ENCODE measurements around the gene HIVEP2. TPM values are rescaled to one million over a fixed set of nuclear protein-coding genes. Genes with fewer than 3 reads are reported as not detected.

The HIVEP2 gene
- total and polyA plus RNA-seq, 2 donors (not counting 3 experiments of a cell fraction or from before 2014, with no cell fraction given), result 1.3 to 4.7 TPM

GRCh38 chr6:142760152-142760551 lies 184.8 kb downstream of the HIVEP2 start:
- intact Hi-C loops (cut with micrococcal nuclease), result no loop called here
- H4K20me1 ChIP-seq (replicated peaks; ENCODE audit: control insufficient read depth, extremely low read depth, insufficient read depth, low read length), result no peaks in the 10 kb centered on the region
- no peak overlapping the region for H3K4me3 ChIP-seq (replicated peaks in 1 of 3; ENCODE audit: insufficient read depth in 1 of 3, low read depth in 1 of 3, low read length in 3 of 3)
- no peaks in the 10 kb centered on the region for H3K36me3 ChIP-seq (ENCODE audit: control insufficient read depth in 2 of 2, extremely low read depth in 1 of 2, insufficient read depth in 2 of 2, low read length in 2 of 2)
- H3K4me2 ChIP-seq (ENCODE audit: insufficient read depth, low read length), result no peak overlapping the region
- H3K79me2 ChIP-seq (ENCODE audit: control insufficient read depth, insufficient read depth, low read length), result no peaks in the 10 kb centered on the region
- dilution Hi-C loops (cut with MboI; ENCODE audit: extremely low pct_ligation_motif_present, low sequenced_read_pairs), result no loop called here
- TF ChIP-seq POLR2AphosphoS5 (IDR thresholded peaks at IDR 0.05; ENCODE audit: insufficient read depth, low read depth, low read length) (no peak), GATA2 (IDR thresholded peaks at IDR 0.05; ENCODE audit: insufficient read depth, insufficient read length, low read depth, low read length) (no peak), MAX (IDR thresholded peaks at IDR 0.05; ENCODE audit: insufficient read depth, insufficient read length) (no peak), JUN (IDR thresholded peaks at IDR 0.05; ENCODE audit: borderline replicate concordance, insufficient read depth, insufficient read length, low read depth) (no peak), MYC (IDR thresholded peaks at IDR 0.05; ENCODE audit: low read depth, low read length) (no peak), POLR2A (IDR thresholded peaks at IDR 0.05; ENCODE audit: low read depth, low read length) (no peak), EZH2 (IDR thresholded peaks at IDR 0.05; ENCODE audit: borderline replicate concordance, low read depth, low read length, severe bottlenecking) (no peak), CTCF (IDR thresholded peaks at IDR 0.05; ENCODE audit: extremely low read depth in 1 of 2, insufficient read depth in 1 of 2, low read depth in 1 of 2, low read length in 2 of 2) (no peak), FOS (IDR thresholded peaks at IDR 0.05; ENCODE audit: borderline replicate concordance, insufficient read depth, low read length) (no peak)
- no peak overlapping the region for H3K9ac ChIP-seq (replicated peaks; ENCODE audit: extremely low read depth, insufficient read depth, low read length)
- BruUV-seq (replicated peaks), result no TSS peak
- ChIA-PET CTCF (interaction anchor here (1.3 kb wide), 1 partner anchor 12 kb away, joined by 6 read pairs; no protein-coding TSS in a partner anchor), POLR2A (no interaction called here)
- H2AFZ ChIP-seq (ENCODE audit: low read depth, low read length), result no peak overlapping the region
- no peaks in the 10 kb centered on the region for H3K27me3 ChIP-seq (ENCODE audit: control insufficient read depth in 2 of 2, insufficient read depth in 2 of 2, low read length in 2 of 2)
- no peaks in the 10 kb centered on the region for H3K9me1 ChIP-seq (replicated peaks; ENCODE audit: control insufficient read depth, extremely low read depth, insufficient read depth, low read length)
- H3K9me3 ChIP-seq (replicated peaks; ENCODE audit: control insufficient read depth, insufficient read depth, low read length), result no peaks in the 10 kb centered on the region
- DNase-seq (ENCODE audit: low read depth, low spot score) (no peak), FAIRE-seq (no peak)
- no peak overlapping the region for H3K27ac ChIP-seq (ENCODE audit: insufficient read depth, low read depth, low read length)
- H3K4me1 ChIP-seq (ENCODE audit: control insufficient read depth, extremely low read depth, insufficient read depth, low read length), result peaks cover 16% of the 10 kb centered on the region
